H1 (cell line): ENCODE measurements around the gene TSPAN16. TPM values are rescaled to one million over a fixed set of nuclear protein-coding genes. Genes with fewer than 3 reads are reported as not detected.

Source experiments
- CTCF ChIA-PET: fragments of 300-600 bp; sonication (Branson Sonifier 250); formaldehyde crosslinking; loops from one replicate; lab custom pipeline; 2021; ENCODE audit not compliant: partially characterized antibody; lab: Charles Lee
- POLR2A ChIA-PET: fragments of 300-600 bp; sonication (Branson Sonifier 250); formaldehyde crosslinking; loops from one replicate; lab custom pipeline; 2021; ENCODE audit warnings: inconsistent platforms; ENCODE audit not compliant: partially characterized antibody; lab: Charles Lee
- DNase-seq, 2 experiments: peaks; one replicate each; pipeline versions ENCODE4 v3.0.0 to v3.0.0-alpha.2; 2010 to 2022; ENCODE audit warnings: low spot score in 2 of 2, low read depth in 1 of 2, mixed read lengths in 1 of 2
- FAIRE-seq: peaks from 2 replicates; lab custom pipeline; 2011; peaks lifted over from hg19 to GRCh38; lab: Jason Lieb, UNC
- H2AFZ ChIP-seq: 2 replicates; pipeline ENCODE4 v1.8.1; 2012; ENCODE audit warnings: low read length, inconsistent platforms
- H2AK5ac ChIP-seq: 2 replicates; pipeline ENCODE4 v1.6.1; 2013; ENCODE audit warnings: low read depth, low read length
- H2BK120ac ChIP-seq: replicated peaks from 2 replicates; pipeline ENCODE3; 2013; ENCODE audit warnings: low read depth, low read length, inconsistent platforms
- H2BK12ac ChIP-seq: 2 replicates; pipeline ENCODE4 v1.6.1; 2013; ENCODE audit warnings: low read depth, low read length
- H2BK15ac ChIP-seq: 2 replicates; pipeline ENCODE4 v1.6.1; 2013; ENCODE audit warnings: low read length
- H2BK20ac ChIP-seq: 2 replicates; pipeline ENCODE4 v1.6.1; 2013; ENCODE audit warnings: low read length
- H2BK5ac ChIP-seq: 2 replicates; pipeline ENCODE4 v1.6.1; 2013; ENCODE audit warnings: low read depth, low read length
- H3K14ac ChIP-seq: 2 replicates; pipeline ENCODE4 v1.6.1; 2013; ENCODE audit warnings: inconsistent platforms; ENCODE audit not compliant: insufficient read length
- H3K18ac ChIP-seq: 2 replicates; pipeline ENCODE4 v1.6.1; 2013; ENCODE audit warnings: low read length; ENCODE audit errors: extremely low read depth
- H3K23ac ChIP-seq: 2 replicates; pipeline ENCODE4 v1.6.1; 2013; ENCODE audit warnings: inconsistent platforms; ENCODE audit not compliant: insufficient read length
- H3K23me2 ChIP-seq: 2 replicates; pipeline ENCODE4 v1.6.1; 2013; ENCODE audit warnings: low read depth, low read length
- H3K27ac ChIP-seq: 2 replicates; pipeline ENCODE4 v1.6.1; 2011; ENCODE audit warnings: low read depth, low read length, inconsistent platforms
- H3K27me3 ChIP-seq, 4 experiments: replicated peaks in 1 of 4; 1 replicate in 1 of 4; 2 replicates in 3 of 4; pipeline versions ENCODE4 v1.6.1 to v1.8.1; 2011 to 2013; ENCODE audit warnings: low read length in 3 of 4, mild to moderate bottlenecking in 3 of 4, inconsistent platforms in 2 of 4, mixed read lengths in 2 of 4, moderate library complexity in 1 of 4; ENCODE audit not compliant: control insufficient read depth in 3 of 4, insufficient read depth in 3 of 4; ENCODE audit errors: extremely low read depth in 1 of 4
- H3K36me3 ChIP-seq, 4 experiments: 2 replicates each; pipeline versions ENCODE4 v1.6.1 to v1.8.1; 2011 to 2013; ENCODE audit warnings: mild to moderate bottlenecking in 4 of 4, low read length in 3 of 4, moderate library complexity in 2 of 4, control low read depth in 1 of 4, inconsistent platforms in 1 of 4; ENCODE audit not compliant: insufficient read depth in 4 of 4, control insufficient read depth in 2 of 4
- H3K4ac ChIP-seq: replicated peaks from 2 replicates; pipeline ENCODE3; 2013; ENCODE audit warnings: low read length, low read depth, mixed read lengths, inconsistent platforms; ENCODE audit not compliant: insufficient read length
- H3K4me1 ChIP-seq, 4 experiments: replicated peaks in 1 of 4; 1 replicate in 1 of 4; 2 replicates in 3 of 4; pipeline versions ENCODE4 v1.6.1 to v1.8.1; 2011 to 2013; ENCODE audit warnings: low read length in 3 of 4, inconsistent platforms in 2 of 4, mixed read lengths in 1 of 4; ENCODE audit not compliant: insufficient read depth in 4 of 4, control insufficient read depth in 3 of 4
- H3K4me2 ChIP-seq, 2 experiments: 2 replicates each; pipeline versions ENCODE4 v1.6.1 to v1.8.1; 2011 to 2013; ENCODE audit warnings: low read depth in 2 of 2, low read length in 2 of 2, control low read depth in 1 of 2, inconsistent platforms in 1 of 2, mild to moderate bottlenecking in 1 of 2; ENCODE audit not compliant: insufficient read depth in 1 of 2
- H3K4me3 ChIP-seq, 4 experiments: fragments of 200-600, 300-600 bp in 1 of 4; sonication (generic), shearing (Covaris generic), sonication (Bioruptor Twin) in 1 of 4; 2 replicates each; pipeline versions ENCODE4 v1.5.1 to v1.8.1; 2011 to 2016; ENCODE audit warnings: low read length in 4 of 4, low read depth in 3 of 4, control low read depth in 2 of 4, inconsistent platforms in 2 of 4, mild to moderate bottlenecking in 2 of 4, mixed read lengths in 1 of 4, moderate library complexity in 1 of 4; ENCODE audit not compliant: insufficient read depth in 2 of 4; ENCODE audit errors: extremely low read depth in 1 of 4
- H3K56ac ChIP-seq: replicated peaks from 2 replicates; pipeline ENCODE3; 2013; ENCODE audit warnings: low read depth, mild to moderate bottlenecking, mixed read lengths, low read length, inconsistent platforms; ENCODE audit not compliant: insufficient read length
- H3K79me1 ChIP-seq: 2 replicates; pipeline ENCODE4 v1.6.1; 2013; ENCODE audit warnings: low read depth, low read length, control low read depth
- H3K79me2 ChIP-seq, 2 experiments: 2 replicates each; pipeline versions ENCODE4 v1.6.1 to v1.8.1; 2012 to 2013; ENCODE audit warnings: low read length in 2 of 2, mild to moderate bottlenecking in 2 of 2, inconsistent platforms in 1 of 2; ENCODE audit not compliant: insufficient read depth in 2 of 2, control insufficient read depth in 1 of 2
- H3K9ac ChIP-seq, 4 experiments: replicated peaks in 1 of 4; 1 replicate in 1 of 4; 2 replicates in 3 of 4; pipeline versions ENCODE4 v1.6.1 to v1.8.1; 2011 to 2013; ENCODE audit warnings: low read depth in 3 of 4, low read length in 3 of 4, control low read depth in 2 of 4, mild to moderate bottlenecking in 2 of 4, moderate library complexity in 2 of 4, inconsistent platforms in 1 of 4; ENCODE audit errors: extremely low read depth in 1 of 4
- H3K9me3 ChIP-seq, 2 experiments: 2 replicates each; pipeline versions ENCODE4 v1.6.1 to v1.8.1; 2012 to 2013; ENCODE audit warnings: mild to moderate bottlenecking in 2 of 2, moderate library complexity in 2 of 2, control low read depth in 1 of 2, inconsistent platforms in 1 of 2, low read depth in 1 of 2, low read length in 1 of 2, mixed read lengths in 1 of 2; ENCODE audit not compliant: insufficient read depth in 2 of 2
- H4K20me1 ChIP-seq, 2 experiments: replicated peaks in 1 of 2; 2 replicates each; pipeline versions ENCODE3 to v1.8.1; 2011 to 2013; ENCODE audit warnings: inconsistent platforms in 2 of 2, low read length in 2 of 2, mild to moderate bottlenecking in 1 of 2; ENCODE audit not compliant: insufficient read depth in 2 of 2, control insufficient read depth in 1 of 2
- H4K5ac ChIP-seq: 2 replicates; pipeline ENCODE4 v1.6.1; 2013; ENCODE audit warnings: low read length, low read depth, mixed read lengths, inconsistent platforms; ENCODE audit not compliant: insufficient read length
- H4K8ac ChIP-seq: 2 replicates; pipeline ENCODE4 v1.8.0; 2013; ENCODE audit warnings: mild to moderate bottlenecking, moderate library complexity, low read length, inconsistent platforms; ENCODE audit not compliant: insufficient read depth; ENCODE audit errors: extremely low read depth
- H4K91ac ChIP-seq: replicated peaks from 2 replicates; pipeline ENCODE3; 2013; ENCODE audit warnings: low read length, mixed read lengths, inconsistent platforms; ENCODE audit not compliant: insufficient read length
- ASH2L ChIP-seq: fragments of 200-600, 300-600 bp; sonication (generic); IDR thresholded peaks from one replicate; pipeline ENCODE4 v1.7.1; 2017; ENCODE audit warnings: low read length
- ATF3 ChIP-seq: IDR thresholded peaks from 2 replicates; pipeline ENCODE4 v1.6.1; 2011; ENCODE audit warnings: low read depth, mild to moderate bottlenecking, low read length; ENCODE audit not compliant: insufficient read depth
- CHD1 ChIP-seq: IDR thresholded peaks from 2 replicates; pipeline ENCODE4 v1.6.1; 2012; ENCODE audit warnings: low read depth, low read length, improper control_type of control experiment
- CHD2 ChIP-seq: IDR thresholded peaks from 2 replicates; pipeline ENCODE4 v1.6.1; 2012; ENCODE audit warnings: low read length, improper control_type of control experiment
- JUND ChIP-seq: IDR thresholded peaks from 2 replicates; pipeline ENCODE4 v1.6.1; 2011; ENCODE audit warnings: mild to moderate bottlenecking, improper control_type of control experiment, low read length
- KDM1A ChIP-seq: fragments of 200-600, 300-600 bp; sonication (generic); IDR thresholded peaks from 2 replicates; pipeline ENCODE4 v1.7.1; 2016; ENCODE audit warnings: mild to moderate bottlenecking, low read length, borderline replicate concordance
- POLR2A ChIP-seq, 2 experiments: IDR thresholded peaks; 1 replicate in 1 of 2; 2 replicates in 1 of 2; pipeline ENCODE4 v1.6.1; 2011; ENCODE audit warnings: low read depth in 2 of 2, low read length in 2 of 2, mild to moderate bottlenecking in 2 of 2; ENCODE audit errors: control extremely low read depth in 1 of 2
- RNF2 ChIP-seq: fragments of 200-900, 300-1000 bp; sonication (generic); IDR thresholded peaks from 2 replicates; pipeline ENCODE4 v1.7.1; 2016; ENCODE audit warnings: borderline replicate concordance, low read depth, mild to moderate bottlenecking, antibody characterized with exemption, low read length; ENCODE audit not compliant: poor library complexity, severe bottlenecking; ENCODE audit errors: missing control alignments
- SIRT6 ChIP-seq: IDR thresholded peaks from one replicate; pipeline ENCODE4 v1.7.1; 2012; ENCODE audit warnings: low read length, inconsistent platforms
- SIX5 ChIP-seq: IDR thresholded peaks from 2 replicates; pipeline ENCODE4 v1.6.1; 2011; ENCODE audit warnings: mild to moderate bottlenecking, low read depth, low read length
- SP2 ChIP-seq: IDR thresholded peaks from 2 replicates; pipeline ENCODE4 v1.6.1; 2012; ENCODE audit warnings: mild to moderate bottlenecking, low read length, inconsistent platforms
- TAF7 ChIP-seq: optimal IDR thresholded peaks from 2 replicates; pipeline ENCODE3; 2011; ENCODE audit warnings: low read depth, mild to moderate bottlenecking, inconsistent platforms, low read length, moderate library complexity, borderline replicate concordance
- TCF12 ChIP-seq: IDR thresholded peaks from 2 replicates; pipeline ENCODE4 v1.6.1; 2011; ENCODE audit warnings: low read depth, mild to moderate bottlenecking, low read length
- YY1 ChIP-seq: IDR thresholded peaks from 2 replicates; pipeline ENCODE4 v1.6.1; 2011; ENCODE audit warnings: low read depth, mild to moderate bottlenecking, low read length
- ZNF274 ChIP-seq: IDR thresholded peaks from 2 replicates; pipeline ENCODE4 v1.7.0; 2012; ENCODE audit warnings: low read length, borderline replicate concordance; ENCODE audit errors: extremely low read depth
- WGBS, 2 experiments: shearing (Covaris generic) in 1 of 2; methylation state at CpG; one replicate each; pipeline versions ENCODE4 v1.1.6 to v1.1.7; 2013 to 2015; ENCODE audit warnings: low lambda C conversion rate in 2 of 2, mixed read lengths in 2 of 2, inconsistent platforms in 1 of 2, low coverage in 1 of 2, missing lambda C conversion rate in 1 of 2; ENCODE audit not compliant: insufficient replicate concordance in 2 of 2, insufficient coverage in 1 of 2, insufficient read length in 1 of 2; ENCODE audit errors: extremely low coverage in 1 of 2, missing lambda C conversion rate in 1 of 2; 5-methylcytosine and 5-hydroxymethylcytosine counted together
- polyA plus RNA-seq, 7 experiments: library from polyadenylated mRNA; depleted of rRNA in 3 of 7; stranded (reverse) in 5 of 7; unstranded in 2 of 7; fragments of >200 nt in 5 of 7; fragments of 200-250 nt in 2 of 7; gene quantifications; 1 replicate in 5 of 7; 2 replicates in 1 of 7; 4 replicates in 1 of 7; pipeline versions ENCODE4 v1.2.1 to v1.2.3, GENCODE V29; 2011 to 2013; ENCODE audit warnings: missing spikeins in 2 of 7, mixed read lengths in 2 of 7
- total RNA-seq: library from RNA; stranded (reverse); fragmentation: NEBNext Ultra II Directional; extraction: Animal tissue kit (Norgen Biotek cat#: 25700); gene quantifications from 2 replicates; pipeline ENCODE4 v1.2.1, GENCODE V29; 2021

TSPAN16 gene
- total and polyA plus RNA-seq, 2 of the 8 experiments (the other 6 are each of a cell fraction or from before 2014, with no cell fraction given), result not detected

DNA sequence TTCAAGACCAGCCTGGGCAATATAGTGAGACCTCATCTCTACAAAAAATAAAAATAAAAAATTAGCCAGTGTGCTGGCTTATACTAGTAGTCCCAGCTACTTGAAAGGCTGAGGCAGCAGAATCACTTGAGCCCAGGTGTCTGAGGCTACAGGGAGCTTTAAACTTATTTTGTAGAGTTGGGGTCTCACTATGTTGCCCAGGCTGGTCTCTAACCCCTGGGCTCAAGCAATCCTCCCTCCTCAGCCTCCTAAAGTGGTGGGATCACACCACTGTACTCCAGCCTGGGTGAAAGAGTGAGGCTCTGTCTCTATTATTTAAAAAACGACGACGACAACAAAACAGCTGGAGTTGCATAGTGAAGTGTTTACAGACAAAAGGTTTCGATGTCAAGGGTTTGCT lies 35.5 kb downstream of the TSPAN16 start:
- H4K5ac ChIP-seq, result no peak overlapping the region
- ChIA-PET POLR2A (interaction anchor here (1.2 kb wide), 1 partner anchor 52 kb away, joined by 3 read pairs; no protein-coding TSS in a partner anchor), CTCF (interaction anchor here (0.7 to 1.5 kb wide), 2 partner anchors 9 to 39 kb away, joined by 5 read pairs; no protein-coding TSS in a partner anchor)
- no peak for DNase-seq
- no peaks in the 10 kb centered on the region for H3K4me1 ChIP-seq
- H3K36me3 ChIP-seq, result peaks cover 0 to 9% (median 2%) of the 10 kb centered on the region in 4 experiments; a peak in 3 of 8 replicates
- no peaks in the 10 kb centered on the region for H3K9me3 ChIP-seq
- no peak overlapping the region for H3K23ac ChIP-seq
- H3K4me2 ChIP-seq, result no peak overlapping the region
- no peak overlapping the region for H3K27ac ChIP-seq
- H4K8ac ChIP-seq, result no peak overlapping the region
- H3K23me2 ChIP-seq, result no peaks in the 10 kb centered on the region
- no peaks in the 10 kb centered on the region for H3K27me3 ChIP-seq
- H2BK12ac ChIP-seq, result no peak overlapping the region
- H2BK120ac ChIP-seq, result no peak overlapping the region
- no peak overlapping the region for H4K91ac ChIP-seq
- no peak overlapping the region for H3K4me3 ChIP-seq
- no peak overlapping the region for H2BK20ac ChIP-seq
- no peak overlapping the region for H3K18ac ChIP-seq
- no peaks in the 10 kb centered on the region for H3K79me1 ChIP-seq
- FAIRE-seq, result no peak
- H3K79me2 ChIP-seq, result no peaks in the 10 kb centered on the region
- no peak overlapping the region for H2AFZ ChIP-seq
- H2BK15ac ChIP-seq, result no peak overlapping the region
- no peak for TF ChIP-seq TAF7
- no peak for TF ChIP-seq JUND
- TF ChIP-seq YY1, result no peak
- no peak for TF ChIP-seq CHD2
- TF ChIP-seq CHD1, result no peak
- TF ChIP-seq POLR2A (IDR thresholded peaks at IDR 0.05; ENCODE audit: control extremely low read depth in 1 of 2, low read depth in 2 of 2, low read length in 2 of 2), result no peak
- no peak for TF ChIP-seq KDM1A
- no peak for TF ChIP-seq SIX5
- no peak for TF ChIP-seq ATF3
- TF ChIP-seq ASH2L, result no peak
- no peak for TF ChIP-seq SIRT6
- TF ChIP-seq RNF2, result no peak
- TF ChIP-seq SP2, result no peak
- TF ChIP-seq ZNF274, result no peak
- TF ChIP-seq TCF12, result no peak
- no peak overlapping the region for H3K56ac ChIP-seq
- 71% methylated on average over 4 of the region's 4 CpGs; no CpG with 5 or more reads in 1 of the 2 experiments for WGBS, 2 experiments
- no peak overlapping the region for H2AK5ac ChIP-seq
- H2BK5ac ChIP-seq, result no peak overlapping the region
- no peak overlapping the region for H3K9ac ChIP-seq
- H4K20me1 ChIP-seq, result peaks cover 0 to 2% of the 10 kb centered on the region in 2 experiments
- H3K4ac ChIP-seq, result no peak overlapping the region
- no peak overlapping the region for H3K14ac ChIP-seq
